Activated CD4-positive, CD25-positive, alpha-beta regulatory T cell treated with anti-CD3 and anti-CD28 coated beads, Interleukin-2, amount 50 U/mL, for 16 hours (primary cell): ENCODE results near the gene SCOC.
"Not testable (repeated sequence)": the region's sequence is repeated elsewhere in the genome, so short reads cannot be mapped to it uniquely, and the experiment has no call there.

Experiments
- DNase-seq: peaks from one replicate; pipeline ENCODE4 v3.0.0-alpha.2; 2020; ENCODE audit warnings: low read depth, low spot score

The SCOC gene

DNA sequence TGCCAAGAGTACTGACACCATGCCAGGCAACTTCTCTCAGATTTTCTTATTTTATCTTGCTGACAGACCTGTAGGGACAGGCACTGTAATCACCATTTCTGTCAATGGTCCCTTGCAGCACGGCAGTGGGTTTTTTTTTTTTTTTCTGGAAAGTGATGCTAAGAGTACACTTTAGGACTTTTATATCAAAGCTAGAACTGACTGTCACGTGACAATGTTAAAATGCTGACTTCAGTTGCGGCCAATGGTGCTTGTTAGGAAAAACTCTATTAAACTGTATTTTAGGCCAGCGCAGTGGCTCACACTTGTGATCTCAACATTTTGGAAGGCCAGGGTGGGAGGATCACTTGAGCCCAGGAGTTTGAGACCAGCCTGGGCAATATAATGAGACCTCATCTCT is 12.3 kb upstream of the SCOC start:
- no peak for DNase-seq

DNA sequence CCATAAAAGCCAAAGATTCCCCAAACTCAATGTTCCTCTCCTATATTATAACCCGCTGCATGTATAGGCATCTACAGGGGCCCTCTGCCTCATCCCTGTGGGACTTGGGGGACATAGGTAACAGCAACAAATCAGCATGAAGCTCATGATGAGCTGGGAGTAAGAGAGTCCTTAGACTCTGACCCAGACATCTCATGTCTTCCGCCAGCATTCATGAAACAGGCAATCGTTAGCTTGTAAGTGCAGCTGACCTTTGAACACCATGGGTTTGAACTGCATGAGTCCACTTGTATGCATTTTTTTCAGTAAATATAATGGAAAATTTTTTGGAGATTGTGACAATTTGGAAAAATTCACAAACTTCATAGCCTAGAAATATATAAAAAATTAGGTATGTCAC is 10.4 kb upstream of the SCOC start:
- DNase-seq = no peak

DNA sequence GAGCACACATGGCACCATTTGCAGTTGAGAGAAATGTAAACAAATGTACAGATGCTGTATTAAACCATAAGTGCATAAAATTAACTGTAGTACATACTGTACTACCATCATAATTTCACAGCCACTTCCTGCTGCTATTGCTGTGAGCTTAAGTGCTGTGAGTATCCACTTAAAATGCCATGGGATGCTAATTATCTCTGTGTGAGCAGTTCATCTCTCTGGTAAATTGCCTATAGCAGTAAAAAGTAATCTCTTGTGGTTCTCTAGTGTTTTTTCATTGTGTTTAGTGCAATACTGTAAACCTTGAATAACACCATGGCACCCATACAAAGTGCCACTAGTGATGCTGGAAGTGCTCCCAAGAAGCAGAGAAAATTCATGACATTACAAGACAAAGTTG is 9.9 kb upstream of the SCOC start:
- no peak for DNase-seq

DNA sequence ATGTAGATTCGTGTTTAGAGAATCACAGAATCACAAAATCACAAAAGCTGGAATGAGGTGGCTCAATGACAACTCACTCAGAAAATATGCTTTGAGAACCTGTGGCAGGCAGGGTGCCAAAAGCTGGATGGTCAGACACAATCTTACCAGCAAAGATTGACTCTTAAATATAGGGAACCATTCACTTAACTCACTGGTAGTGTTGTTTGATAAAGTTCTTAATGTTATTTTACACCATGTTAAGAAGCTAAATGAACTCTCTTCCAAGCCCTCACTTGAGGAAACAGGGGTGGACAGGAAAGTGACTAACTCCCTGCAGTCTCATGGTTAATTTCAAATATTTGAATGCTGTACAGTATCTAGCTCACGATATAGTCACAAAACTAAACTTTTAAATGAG is 5.7 kb upstream of the SCOC start:
- no peak for DNase-seq

DNA sequence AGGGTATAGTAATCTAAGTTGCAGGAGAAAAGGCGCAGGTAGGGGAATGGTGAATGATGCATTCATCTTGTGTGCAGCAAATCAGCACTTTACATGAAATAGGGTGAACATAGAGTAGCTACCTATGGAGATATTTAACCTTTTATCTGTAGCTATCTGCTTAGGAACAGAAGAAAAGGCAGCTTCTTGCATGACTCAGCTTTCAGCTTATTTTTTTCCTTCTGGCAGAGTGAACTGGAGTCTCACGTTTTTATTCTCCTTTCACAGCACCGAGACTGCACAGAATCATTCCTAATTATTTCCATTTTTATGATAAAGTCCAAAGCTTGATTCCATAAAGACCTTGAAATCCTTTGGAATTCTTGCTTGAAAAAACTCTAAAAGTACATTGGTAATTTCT is 4.8 kb upstream of the SCOC start:
- no peak for DNase-seq

DNA sequence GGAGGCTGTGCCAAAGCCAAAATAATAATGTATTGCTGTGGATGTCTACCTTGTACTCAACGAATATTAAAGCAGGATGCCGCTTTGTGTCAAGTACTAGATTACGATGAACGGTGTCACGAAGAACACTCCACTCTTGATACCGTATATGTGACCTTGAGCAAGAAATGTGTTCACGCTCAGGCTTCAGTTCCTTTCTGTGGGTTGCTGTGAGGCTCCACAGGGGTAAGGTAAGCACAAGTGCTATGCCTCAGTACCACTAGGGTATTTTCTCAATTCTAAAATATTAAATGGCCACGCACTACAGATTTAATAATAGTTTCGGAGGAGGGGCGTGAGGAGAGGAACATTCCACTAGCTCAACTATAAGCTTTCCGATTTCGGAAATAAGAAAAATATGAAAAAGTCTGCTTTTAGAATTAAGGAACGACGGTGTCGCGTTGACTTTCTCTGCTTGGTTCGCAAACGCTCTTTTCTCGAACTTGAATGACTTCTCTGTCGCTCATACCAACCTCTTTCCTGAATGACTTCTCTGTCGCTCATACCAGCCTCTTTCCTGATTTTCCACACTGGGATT is 607 bp upstream of the SCOC start:
- DNase-seq = no peak

DNA sequence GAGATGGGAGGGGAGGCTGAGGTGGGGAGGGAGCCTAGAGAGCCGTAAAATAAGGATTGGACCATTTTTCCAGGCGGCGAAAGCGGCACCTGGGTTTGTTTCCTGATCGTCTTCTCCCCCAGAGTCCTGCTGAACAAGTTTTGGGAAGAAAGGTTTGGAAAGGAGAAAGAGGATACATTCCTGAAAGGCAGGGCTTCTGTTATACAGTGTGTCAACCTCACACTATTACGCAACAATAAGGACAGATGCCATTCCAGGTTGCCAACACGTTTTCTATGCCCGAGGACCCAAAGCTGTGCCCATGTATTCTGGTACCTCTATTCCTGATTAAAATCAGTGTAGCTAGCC is 658 bp downstream of the SCOC start:
- no peak for DNase-seq

DNA sequence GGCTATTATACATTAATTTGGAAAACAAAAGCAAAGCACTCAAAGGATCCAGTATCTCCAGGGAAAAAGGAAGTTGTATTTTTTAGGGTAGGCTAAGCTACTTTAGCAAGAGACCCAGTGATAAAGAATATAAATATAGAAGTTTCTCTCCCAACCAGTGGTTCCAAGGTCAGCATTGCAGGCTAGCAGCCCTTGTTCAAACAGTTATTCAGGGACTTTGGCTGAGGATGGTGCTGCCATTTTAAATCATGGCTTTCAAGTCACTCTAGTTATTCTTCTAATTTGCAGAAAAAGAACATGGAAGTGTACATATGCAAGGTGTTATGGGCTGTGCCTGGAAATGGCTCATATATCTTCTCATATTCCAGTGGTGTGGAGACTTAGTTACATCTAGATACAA is 9.3 kb downstream of the SCOC start:
- DNase-seq = no peak

DNA sequence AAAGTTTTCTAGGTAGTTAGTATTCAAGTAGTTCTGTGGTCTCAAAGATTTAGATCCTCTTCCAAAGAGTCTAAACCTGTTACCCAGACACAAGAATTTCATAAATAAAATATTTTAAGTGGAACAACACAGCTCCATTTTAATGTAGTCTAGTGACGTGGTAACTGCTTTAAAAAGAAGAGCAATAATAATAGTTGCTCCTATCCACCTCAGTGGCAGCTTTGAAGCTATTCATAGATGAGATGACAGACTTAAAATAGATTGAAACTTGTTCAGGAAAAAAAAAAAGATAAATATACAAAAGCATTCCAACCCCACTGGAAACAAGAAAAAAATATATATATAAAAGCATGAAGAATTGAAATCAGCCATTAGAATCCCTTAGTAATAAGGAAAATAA is 14.6 kb downstream of the SCOC start:
- no peak for DNase-seq

DNA sequence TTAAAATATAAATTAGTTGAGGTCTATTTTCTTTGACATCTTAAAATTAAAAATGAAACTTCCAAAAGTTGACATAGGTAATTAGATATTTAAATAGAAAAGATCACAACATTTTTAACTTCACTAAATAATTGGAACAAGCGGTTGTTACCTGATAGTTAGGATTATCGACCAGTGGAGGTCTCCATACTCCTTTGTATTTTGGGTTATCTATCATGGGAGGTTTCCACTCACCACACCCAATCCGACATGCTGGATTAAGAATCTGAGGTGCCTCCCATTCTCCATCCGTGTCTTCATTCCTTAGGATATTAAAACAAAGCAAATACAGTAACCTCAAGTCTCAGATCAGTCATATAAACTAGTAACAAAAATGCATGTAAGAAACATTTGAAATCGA is 22.2 kb downstream of the SCOC start:
- DNase-seq = no peak

DNA sequence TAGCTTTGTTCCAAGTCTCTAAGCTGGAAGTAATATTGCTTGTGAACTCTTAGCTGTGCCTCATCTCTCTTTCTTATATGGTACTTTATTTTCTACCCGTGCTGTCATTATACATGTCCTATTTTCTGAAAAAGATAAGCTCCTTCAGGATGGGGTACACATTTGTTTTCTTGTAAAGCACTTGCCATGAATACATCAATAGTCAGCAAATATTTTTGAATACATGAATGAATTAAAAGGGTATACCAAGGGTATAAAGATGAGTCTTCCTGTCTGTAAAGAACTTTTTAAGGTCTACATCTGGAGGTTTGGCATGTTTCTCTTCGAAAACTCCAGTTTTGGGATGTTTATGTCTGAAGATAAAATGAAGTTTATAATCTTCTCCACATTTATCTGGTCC is 26.7 kb downstream of the SCOC start:
- no peak for DNase-seq

DNA sequence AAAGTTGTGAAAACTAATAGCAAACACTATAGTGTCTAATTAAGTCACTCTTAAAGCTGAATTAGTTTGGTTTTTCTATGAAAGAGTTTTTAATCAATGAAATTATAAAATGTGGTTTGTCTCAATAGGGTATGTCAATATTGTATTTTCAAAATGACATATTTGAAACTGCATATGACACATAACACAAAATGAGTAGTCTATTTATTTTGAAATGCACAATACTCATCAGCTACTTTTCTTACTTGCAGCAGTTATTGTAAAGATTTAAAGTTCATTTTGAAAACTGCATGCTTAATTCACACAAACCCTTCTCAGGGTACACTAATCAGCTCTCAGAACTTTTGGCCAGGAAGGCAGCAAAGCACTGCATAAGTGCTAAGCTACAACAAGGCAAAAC is 32.8 kb downstream of the SCOC start:
- DNase-seq = no peak

DNA sequence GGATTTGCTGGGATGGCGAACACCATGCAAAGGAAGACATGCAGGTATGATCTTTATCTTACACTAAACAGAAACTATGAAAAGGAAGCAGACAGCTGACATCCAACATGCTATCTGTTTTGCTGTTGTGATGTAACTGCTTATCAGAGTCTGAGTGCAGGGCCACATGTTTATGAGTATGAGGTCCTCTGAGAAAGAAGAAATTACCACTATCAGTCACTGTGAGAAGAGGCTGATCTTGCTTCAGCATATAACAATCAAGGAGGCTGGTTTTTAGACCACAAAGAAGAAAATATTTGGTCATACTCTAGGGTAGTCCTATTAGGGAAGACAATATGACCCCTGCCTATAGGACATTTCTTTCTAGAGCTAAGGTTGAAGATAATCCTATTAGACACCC is 35.5 kb downstream of the SCOC start:
- DNase-seq = no peak

DNA sequence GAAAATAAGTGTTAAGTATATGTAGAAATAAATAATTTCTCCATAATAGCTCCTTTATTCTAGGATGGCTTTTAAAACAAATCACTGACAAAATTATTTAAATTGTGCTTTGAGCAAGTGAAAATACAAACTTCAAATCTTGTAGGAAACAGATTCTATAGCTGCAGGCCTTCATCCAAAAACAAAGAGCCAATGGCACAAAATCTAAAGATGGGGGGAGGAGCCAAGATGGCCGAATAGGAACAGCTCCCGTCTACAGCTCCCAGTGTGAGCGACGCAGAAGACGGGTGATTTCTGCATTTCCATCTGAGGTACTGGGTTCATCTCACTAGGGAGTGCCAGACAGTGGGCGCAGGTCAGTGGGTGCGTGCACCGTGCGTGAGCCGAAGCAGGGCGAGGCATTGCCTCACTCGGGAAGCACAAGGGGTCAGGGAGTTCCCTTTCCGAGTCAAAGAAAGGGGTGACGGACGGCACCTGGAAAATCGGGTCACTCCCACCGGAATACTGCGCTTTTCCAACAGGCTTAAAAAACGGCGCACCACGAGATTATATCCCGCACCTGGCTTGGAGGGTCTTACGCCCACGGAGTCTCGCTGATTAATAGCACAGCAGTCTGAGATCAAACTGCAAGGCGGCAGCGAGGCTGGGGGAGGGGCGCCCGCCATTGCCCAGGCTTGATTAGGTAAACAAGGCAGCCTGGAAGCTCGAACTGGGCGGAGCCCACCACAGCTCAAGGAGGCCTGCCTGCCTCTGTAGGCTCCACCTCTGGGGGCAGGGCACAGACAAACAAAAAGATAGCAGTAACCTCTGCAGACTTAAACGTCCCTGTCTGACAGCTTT is 39.9 kb downstream of the SCOC start:
- DNase-seq = not testable (repeated sequence)

DNA sequence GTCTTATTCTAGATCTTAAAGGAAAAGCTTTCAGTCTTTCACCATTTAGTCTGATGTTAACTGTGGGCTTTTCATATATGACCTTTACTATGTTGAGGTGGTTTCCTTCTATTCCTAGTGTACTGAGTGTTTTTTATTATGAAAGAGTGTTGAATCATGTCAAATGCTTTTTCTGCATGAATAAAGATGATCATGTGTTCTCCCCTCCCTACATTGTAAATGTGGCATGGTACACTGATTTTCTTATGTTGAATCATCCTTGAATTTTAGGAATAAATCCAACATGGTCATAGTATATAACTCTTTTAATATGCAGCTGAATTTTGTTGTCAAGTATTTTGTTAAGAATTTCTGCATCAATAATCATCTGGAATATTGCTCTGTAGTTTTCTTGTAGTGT is 49.7 kb downstream of the SCOC start:
- no peak for DNase-seq

DNA sequence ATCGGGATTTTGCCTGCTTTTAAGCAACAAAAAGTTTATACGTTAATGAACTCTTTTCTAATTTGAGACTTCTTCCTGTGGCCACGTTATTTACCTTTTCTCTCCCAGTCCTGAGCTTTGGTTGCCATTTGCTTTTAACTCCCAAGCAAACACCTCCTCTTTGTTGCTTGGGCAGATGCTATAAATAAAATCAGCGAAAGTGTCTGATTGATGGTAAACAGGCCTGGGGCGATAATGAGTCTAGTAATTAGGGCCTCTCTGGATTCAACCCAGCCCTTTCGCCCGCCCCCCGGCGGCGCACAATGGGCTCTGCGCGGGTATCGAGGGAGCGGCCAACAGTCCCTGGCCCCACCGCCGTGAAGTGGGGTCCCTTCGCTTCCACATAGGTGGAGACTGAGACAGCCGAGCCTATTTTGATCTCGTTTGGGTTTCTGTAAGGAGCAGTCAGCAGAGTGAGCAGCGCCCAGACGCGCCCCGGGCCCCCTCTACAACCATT is 53.2 kb downstream of the SCOC start:
- no peak for DNase-seq

DNA sequence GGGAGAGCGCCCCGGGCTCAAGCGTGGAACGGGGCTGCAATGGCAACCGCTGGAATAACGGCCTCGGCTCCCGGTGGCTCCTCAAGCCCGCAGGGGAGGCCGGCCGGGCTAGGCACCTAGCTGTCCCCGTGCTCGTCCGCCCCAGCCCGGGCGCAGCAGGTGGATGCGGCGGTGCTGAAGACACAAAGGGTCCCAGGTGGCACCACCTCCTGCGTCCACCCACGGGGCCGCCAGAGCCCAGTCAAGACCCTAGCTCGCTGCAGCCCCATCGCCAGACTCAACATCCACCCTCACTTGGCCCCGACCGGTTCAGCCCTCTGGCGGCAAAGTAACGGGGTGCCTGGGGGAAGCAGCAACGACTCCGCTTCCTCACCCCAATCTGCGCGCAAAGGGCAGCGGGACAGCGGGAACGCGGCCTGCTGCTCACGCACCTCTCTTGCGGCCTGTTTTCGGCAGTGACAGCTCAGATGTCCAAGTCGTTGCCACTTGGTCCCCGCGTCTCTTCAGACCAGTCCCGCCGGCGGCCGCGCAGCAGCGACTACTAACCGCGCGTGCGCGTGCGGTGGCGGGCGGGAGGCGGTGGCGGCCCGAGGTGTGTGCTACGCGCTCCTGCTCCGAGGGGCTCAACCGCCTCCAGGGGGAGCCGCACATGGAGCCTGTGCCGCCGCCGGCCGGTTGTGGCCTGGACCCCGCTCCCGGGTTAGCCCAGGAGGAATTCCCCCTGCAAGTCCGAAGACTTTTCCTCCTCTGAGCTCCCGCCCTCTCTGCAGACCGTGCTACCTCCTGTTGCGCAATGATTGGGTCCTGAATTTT is 53.9 kb downstream of the SCOC start, which contains the start of gene CLGN:
TSS of gene CLGN (minus strand) at position 543 of the 813 bp plus-strand sequence. CDS start 14,570 bp downstream, outside the sequence.
- DNase-seq = no peak

DNA sequence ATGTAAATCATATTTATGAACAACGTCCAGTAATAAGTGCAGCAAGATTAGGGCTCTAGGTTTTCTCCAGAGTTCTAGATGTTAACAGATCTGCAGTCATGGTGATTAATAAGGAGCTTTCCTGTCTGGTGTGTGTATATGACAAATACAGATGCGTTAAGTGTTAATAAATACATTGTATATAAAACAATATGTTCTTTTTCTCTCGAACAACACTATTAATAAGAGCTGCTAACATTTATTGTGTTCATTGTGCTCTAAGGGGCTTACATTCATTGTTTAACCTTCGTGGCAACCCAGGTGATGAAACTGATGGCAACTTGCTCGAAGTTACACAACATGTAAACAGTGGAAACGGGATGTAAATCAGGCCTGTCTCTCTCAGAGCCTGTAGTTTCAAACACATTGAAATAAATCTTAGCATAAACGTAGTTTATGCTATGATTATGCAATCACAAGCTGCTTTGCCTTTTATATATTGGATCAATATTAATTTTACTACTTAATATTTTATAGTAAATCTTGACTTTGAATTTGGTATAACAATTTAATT is 54.5 kb downstream of the SCOC start:
- no peak for DNase-seq
